Kidney (tissue), 14 donors: ENCODE results near the gene NFIA. TPM values are rescaled to one million over a fixed set of nuclear protein-coding genes. Genes with fewer than 3 reads are reported as not detected.

ENCODE experiments used
- DNase-seq, 5 donors: peaks; one replicate each; pipeline ENCODE4 v3.0.0-alpha.2; 2013 to 2020
- FAIRE-seq: peaks from 2 replicates; lab custom pipeline; 2012; peaks lifted over from hg19 to GRCh38; lab: Jason Lieb, UNC
- H3K27ac ChIP-seq, 2 donors: one replicate each; pipeline ENCODE4 v1.7.0; 2013; ENCODE audit warnings: low read depth in 2 of 2, low read length in 2 of 2, inconsistent platforms in 1 of 2
- H3K27me3 ChIP-seq: one replicate; pipeline ENCODE4 v1.7.1; 2013; ENCODE audit warnings: low read length, inconsistent platforms; ENCODE audit not compliant: control insufficient read depth, insufficient read depth
- H3K36me3 ChIP-seq, 3 donors: one replicate each; pipeline versions ENCODE4 v1.7.0 to v1.7.1; 2013; ENCODE audit warnings: low read length in 3 of 3, control low read depth in 1 of 3, inconsistent platforms in 1 of 3; ENCODE audit not compliant: insufficient read depth in 3 of 3, control insufficient read depth in 2 of 3
- H3K4me1 ChIP-seq, 3 donors: one replicate each; pipeline versions ENCODE4 v1.7.0 to v1.7.1; 2013; ENCODE audit warnings: low read length in 3 of 3, inconsistent platforms in 1 of 3, low read depth in 1 of 3; ENCODE audit not compliant: control insufficient read depth in 2 of 3, insufficient read depth in 2 of 3
- H3K4me3 ChIP-seq, 3 donors: one replicate each; pipeline versions ENCODE4 v1.7.0 to v1.8.1; 2013; ENCODE audit warnings: low read length in 3 of 3, control low read depth in 1 of 3, inconsistent platforms in 1 of 3
- H3K9ac ChIP-seq, 3 donors: one replicate each; pipeline versions ENCODE4 v1.7.0 to v1.7.1; 2013; ENCODE audit warnings: low read length in 3 of 3, control low read depth in 1 of 3, inconsistent platforms in 1 of 3
- H3K9me3 ChIP-seq, 3 donors: one replicate each; pipeline versions ENCODE4 v1.7.0 to v1.7.1; 2013; ENCODE audit warnings: low read length in 3 of 3, control low read depth in 1 of 3, inconsistent platforms in 1 of 3; ENCODE audit not compliant: control insufficient read depth in 2 of 3, insufficient read depth in 1 of 3
- CTCF ChIP-seq: IDR thresholded peaks from 3 replicates; pipeline ENCODE4 v1.5.1; 2012; ENCODE audit warnings: mild to moderate bottlenecking, moderate library complexity, borderline replicate concordance; ENCODE audit not compliant: insufficient read depth; ENCODE audit errors: extremely low read depth
- intact Hi-C: fragments of 100-400 bp; cut with DNase I; formaldehyde crosslinking; loops from one replicate; pipeline ENCODE4 v1.11.1; 2022
- polyA plus RNA-seq: library from polyadenylated mRNA; stranded (reverse); fragments of 350-450 nt; fragmentation: Illumina TruSeq; extraction: RNeasy Lipid Tissue Mini Kit (QIAGEN cat#74804); gene quantifications from one replicate; pipeline ENCODE4 v1.2.3, GENCODE V29; 2014; ENCODE audit warnings: low read depth, low replicate concordance; ENCODE audit not compliant: insufficient read depth
- total RNA-seq: library from RNA; stranded (reverse); fragmentation: NEBNext Ultra II Directional; extraction: Animal tissue kit (Norgen Biotek cat#: 25700); gene quantifications from one replicate; pipeline ENCODE4 v1.2.1, GENCODE V29; 2021
- donor health status: control.
- donor health status: control.
- donor health status: control.
- donor health status: control.
- donor health status: control.
- donor health status: DM: yes; HTN: yes; CAD: no.
- donor health status: Normal renal cell carcinoma (clear cell type).

The NFIA gene
- total and polyA plus RNA-seq, 2 donors from 2014 or later: 4.8 to 87.5 TPM

DNA sequence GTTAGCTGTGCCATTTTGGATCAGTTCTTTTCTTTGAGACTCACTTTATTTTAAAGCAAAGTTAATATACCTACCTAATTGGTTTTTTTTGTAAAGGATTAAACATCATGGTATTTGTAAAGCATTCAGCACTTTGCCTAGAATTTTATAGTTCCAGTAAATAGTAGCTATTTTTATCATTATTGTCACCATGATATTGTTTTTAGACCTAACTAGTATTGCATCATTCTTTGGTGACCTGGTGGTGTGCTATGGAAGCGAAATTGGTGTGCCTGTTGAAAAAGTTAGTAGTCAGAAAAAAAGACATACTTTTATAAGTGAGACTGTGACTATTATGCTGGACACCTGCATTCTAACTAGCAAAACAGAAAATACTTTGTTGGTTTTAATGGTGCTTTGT, 81.0 kb downstream of the NFIA start:
- no peaks in the 10 kb centered on the region for H3K9me3 ChIP-seq
- TF ChIP-seq CTCF: no peak
- DNase-seq (no peak), FAIRE-seq (no peak)
- H3K4me3 ChIP-seq: no peak overlapping the region
- H3K4me1 ChIP-seq: peaks cover 0 to 2% (median 0%) of the 10 kb centered on the region in 3 donors
- intact Hi-C loops: no loop called here
- H3K36me3 ChIP-seq: no peaks in the 10 kb centered on the region
- no peaks in the 10 kb centered on the region for H3K27me3 ChIP-seq
- H3K27ac ChIP-seq: no peak overlapping the region
- no peak overlapping the region for H3K9ac ChIP-seq

GRCh38 chr1:61165402-61165801, 83.0 kb downstream of the NFIA start:
- no peak overlapping the region for H3K9ac ChIP-seq
- no peaks in the 10 kb centered on the region for H3K36me3 ChIP-seq
- no peak overlapping the region for H3K27ac ChIP-seq
- H3K4me3 ChIP-seq: no peak overlapping the region
- H3K27me3 ChIP-seq: no peaks in the 10 kb centered on the region
- H3K4me1 ChIP-seq: peaks cover 0 to 6% (median 0%) of the 10 kb centered on the region in 3 donors
- FAIRE-seq (no peak), DNase-seq (no peak)
- no peaks in the 10 kb centered on the region for H3K9me3 ChIP-seq
- no peak for TF ChIP-seq CTCF
- intact Hi-C loops: no loop called here

DNA sequence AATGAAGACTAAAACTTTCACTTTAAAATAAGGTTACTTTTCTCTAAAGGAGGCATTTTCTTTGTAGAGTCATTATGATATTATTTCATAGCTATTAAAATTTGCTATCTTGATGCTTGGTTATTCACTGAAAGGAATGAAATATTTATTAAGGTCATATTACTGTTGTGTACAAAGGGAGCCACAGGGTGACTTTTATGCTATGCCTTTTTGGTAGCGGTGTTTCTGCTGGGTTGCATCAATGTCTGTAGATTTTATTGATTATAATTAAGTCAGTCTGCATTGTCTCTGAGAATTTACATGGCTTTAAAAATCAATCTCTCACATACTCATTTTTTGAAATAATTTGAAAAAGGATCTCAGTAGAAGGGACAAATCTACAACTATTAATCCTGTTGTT, 84.9 kb downstream of the NFIA start:
- FAIRE-seq (no peak), DNase-seq (no peak)
- H3K27me3 ChIP-seq: no peaks in the 10 kb centered on the region
- H3K4me3 ChIP-seq: no peak overlapping the region
- H3K4me1 ChIP-seq: peaks cover 4 to 8% (median 8%) of the 10 kb centered on the region in 3 donors
- H3K9ac ChIP-seq: no peak overlapping the region
- H3K27ac ChIP-seq: no peak overlapping the region
- TF ChIP-seq CTCF: no peak
- no peaks in the 10 kb centered on the region for H3K9me3 ChIP-seq
- intact Hi-C loops: no loop called here
- H3K36me3 ChIP-seq: no peaks in the 10 kb centered on the region

- Histone ChIP-seq H3K4me1 (peaks cover 4 to 16% (median 10%) of the 10 kb centered on the region in 3 donors), H3K4me3 (no peak overlapping the region), H3K9ac (no peak overlapping the region), H3K36me3 (no peaks in the 10 kb centered on the region), H3K27ac (no peak overlapping the region), H3K9me3 (no peaks in the 10 kb centered on the region), H3K27me3 (no peaks in the 10 kb centered on the region)
- FAIRE-seq (no peak), DNase-seq (no peak)
- TF ChIP-seq CTCF: no peak
- intact Hi-C loops: no loop called here
These were observed 86.7 kb downstream of the NFIA start for GRCh38 chr1:61169045-61169444.
